GM20431 (cell line): ENCODE results near the gene ITGB3BP.
"Not testable (repeated sequence)": the region's sequence is repeated elsewhere in the genome, so short reads cannot be mapped to it uniquely, and the experiment has no call there.

ENCODE experiments used
- in situ Hi-C: fragments of 300-500 bp; cut with MseI, MboI; formaldehyde crosslinking; loops from one replicate; pipeline ENCODE4 v1.15.0; 2020; ENCODE audit warnings: low sequenced_read_pairs; ENCODE audit not compliant: unreplicated experiment

ITGB3BP gene

DNA sequence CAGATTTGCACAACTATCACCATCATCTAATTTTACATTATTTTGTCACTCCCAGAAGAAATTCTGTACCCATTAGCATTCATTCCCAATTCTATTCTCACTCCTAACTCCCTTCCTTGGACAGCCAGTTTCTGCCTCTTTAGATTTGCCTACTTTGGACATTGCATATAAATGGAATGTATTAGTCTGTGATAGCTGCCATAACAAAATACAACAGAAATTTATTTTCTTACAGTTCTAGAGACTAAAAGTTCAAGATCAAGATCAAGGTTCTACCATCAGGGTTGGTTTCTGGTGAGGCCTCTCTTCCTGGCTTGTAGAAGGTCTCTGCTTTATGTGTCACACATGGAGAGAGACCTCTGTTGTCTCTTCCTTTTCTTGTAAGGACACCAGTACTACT, 93.7 kb downstream of the ITGB3BP start:
- in situ Hi-C loops, result no loop called here

DNA sequence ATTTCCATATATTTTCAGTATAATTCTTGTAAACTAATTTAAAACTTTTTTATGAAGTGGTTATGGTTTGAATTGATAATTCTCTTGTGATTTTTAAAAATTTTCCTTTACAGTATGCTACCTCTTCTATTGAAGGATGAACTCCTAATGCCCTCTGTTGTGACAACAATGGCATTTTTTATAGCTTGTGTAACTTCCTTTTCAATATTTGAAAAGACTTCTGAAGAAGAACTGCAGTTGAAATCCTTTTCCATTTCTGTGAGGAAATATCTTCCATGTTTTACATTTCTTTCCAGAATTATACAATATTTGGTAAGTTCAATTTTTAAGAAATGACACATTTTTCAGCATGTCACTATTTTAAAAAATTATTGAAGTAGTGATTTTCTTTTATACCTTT, 94.2 kb downstream of the ITGB3BP start:
- in situ Hi-C loops, result no loop called here

- in situ Hi-C loops, result no loop called here
These were observed 99.4 kb downstream of the ITGB3BP start for GRCh38 chr1:63423649-63424048.

- in situ Hi-C loops, result not testable (repeated sequence)
These were observed 102.3 kb downstream of the ITGB3BP start for GRCh38 chr1:63420746-63421145.

- in situ Hi-C loops, result no loop called here
These were observed 104.9 kb downstream of the ITGB3BP start for GRCh38 chr1:63418101-63418500.

GRCh38 chr1:63414691-63415365, 108.2 kb downstream of the ITGB3BP start:
- in situ Hi-C loops, result no loop called here

GRCh38 chr1:63413394-63413793, 109.6 kb downstream of the ITGB3BP start:
- in situ Hi-C loops, result no loop called here

- in situ Hi-C loops, result no loop called here
These were observed 112.0 kb downstream of the ITGB3BP start for GRCh38 chr1:63411066-63411465.

GRCh38 chr1:63408331-63408730, 114.7 kb downstream of the ITGB3BP start:
- in situ Hi-C loops, result no loop called here

GRCh38 chr1:63407002-63407401, 116.0 kb downstream of the ITGB3BP start:
- in situ Hi-C loops, result no loop called here

DNA sequence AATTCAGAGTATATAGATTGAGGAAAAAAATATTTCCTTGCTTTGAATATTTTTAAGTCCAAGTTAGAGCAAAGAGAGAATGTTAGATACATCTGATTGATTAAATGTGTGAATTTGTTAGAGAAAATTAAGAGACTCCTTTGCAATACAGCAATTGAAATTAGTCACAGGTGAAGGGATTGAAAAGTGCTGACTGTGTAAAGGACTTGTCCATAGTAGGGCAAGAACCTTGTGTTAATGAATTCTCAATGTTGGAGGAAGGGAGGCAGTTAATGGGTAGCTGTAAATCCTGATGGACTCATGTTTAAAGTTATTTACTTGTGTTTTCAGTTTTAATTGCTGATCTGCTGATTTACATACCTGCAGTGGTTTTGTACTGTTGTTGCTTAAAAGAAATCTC, 117.0 kb downstream of the ITGB3BP start:
- in situ Hi-C loops, result no loop called here

DNA sequence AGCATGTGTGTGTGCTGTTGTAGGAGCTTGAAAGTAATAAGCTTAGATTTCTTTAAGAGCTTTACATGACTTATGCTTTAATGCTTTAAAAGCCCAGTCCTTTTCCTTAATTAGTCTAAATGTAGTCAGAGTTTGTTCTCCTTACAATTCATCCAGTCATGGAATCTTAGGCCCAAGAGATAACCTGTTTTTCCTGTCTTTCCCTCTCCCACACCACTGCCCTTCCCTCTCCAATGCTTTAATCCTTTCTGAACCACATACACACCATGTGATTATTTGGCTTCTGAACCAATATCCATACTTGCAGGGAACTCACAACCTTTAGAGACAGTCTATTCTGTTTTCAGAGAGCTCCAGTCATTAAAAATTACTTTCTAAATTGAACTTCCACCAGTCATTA, 118.0 kb downstream of the ITGB3BP start:
- in situ Hi-C loops, result no loop called here

GRCh38 chr1:63403386-63403785, 119.6 kb downstream of the ITGB3BP start:
- in situ Hi-C loops, result no loop called here

GRCh38 chr1:63401945-63402344, 121.1 kb downstream of the ITGB3BP start:
- in situ Hi-C loops, result no loop called here
